GM12872 (cell line): ENCODE measurements around the gene RNF31.

ENCODE experiments used
- CTCF ChIP-seq: IDR thresholded peaks from 3 replicates; pipeline ENCODE4 v1.5.1; 2011; ENCODE audit warnings: low read depth, mild to moderate bottlenecking, low read length, moderate library complexity; ENCODE audit not compliant: insufficient read depth

RNF31 gene

GRCh38 chr14:24114532-24115421 lies 32.5 kb upstream of the RNF31 start, which contains the start of the genes DCAF11 and NRL:
Gene DCAF11, plus strand, starts transcription at chr14:24114777. Its CDS starts 818 bp downstream, at chr14:24115595.
Gene NRL, minus strand, starts transcription at chr14:24114949. Its CDS starts 32,101 bp downstream, at chr14:24082848.
- no peak for TF ChIP-seq CTCF

- TF ChIP-seq CTCF: no peak
Observed at GRCh38 chr14:24115422-24116127, 31.7 kb upstream of the RNF31 start.

- TF ChIP-seq CTCF: no peak
Observed at GRCh38 chr14:24116128-24116814, 31.0 kb upstream of the RNF31 start.

- no peak for TF ChIP-seq CTCF
Observed at GRCh38 chr14:24117179-24117578, 30.1 kb upstream of the RNF31 start.

GRCh38 chr14:24119691-24120090 lies 27.6 kb upstream of the RNF31 start:
- TF ChIP-seq CTCF: no peak

- TF ChIP-seq CTCF: no peak
Observed at GRCh38 chr14:24121210-24121609, 26.1 kb upstream of the RNF31 start.

- TF ChIP-seq CTCF: no peak
Observed at GRCh38 chr14:24122416-24122815, 24.9 kb upstream of the RNF31 start.
